ENCODE measurements around the gene CC2D1A. TPM values are rescaled to one million over a fixed set of nuclear protein-coding genes. Genes with fewer than 3 reads are reported as not detected.

Gene CC2D1A
- total RNA-seq, 4 donors from 2014 or later, result 113 to 294 (median 177) TPM

DNA sequence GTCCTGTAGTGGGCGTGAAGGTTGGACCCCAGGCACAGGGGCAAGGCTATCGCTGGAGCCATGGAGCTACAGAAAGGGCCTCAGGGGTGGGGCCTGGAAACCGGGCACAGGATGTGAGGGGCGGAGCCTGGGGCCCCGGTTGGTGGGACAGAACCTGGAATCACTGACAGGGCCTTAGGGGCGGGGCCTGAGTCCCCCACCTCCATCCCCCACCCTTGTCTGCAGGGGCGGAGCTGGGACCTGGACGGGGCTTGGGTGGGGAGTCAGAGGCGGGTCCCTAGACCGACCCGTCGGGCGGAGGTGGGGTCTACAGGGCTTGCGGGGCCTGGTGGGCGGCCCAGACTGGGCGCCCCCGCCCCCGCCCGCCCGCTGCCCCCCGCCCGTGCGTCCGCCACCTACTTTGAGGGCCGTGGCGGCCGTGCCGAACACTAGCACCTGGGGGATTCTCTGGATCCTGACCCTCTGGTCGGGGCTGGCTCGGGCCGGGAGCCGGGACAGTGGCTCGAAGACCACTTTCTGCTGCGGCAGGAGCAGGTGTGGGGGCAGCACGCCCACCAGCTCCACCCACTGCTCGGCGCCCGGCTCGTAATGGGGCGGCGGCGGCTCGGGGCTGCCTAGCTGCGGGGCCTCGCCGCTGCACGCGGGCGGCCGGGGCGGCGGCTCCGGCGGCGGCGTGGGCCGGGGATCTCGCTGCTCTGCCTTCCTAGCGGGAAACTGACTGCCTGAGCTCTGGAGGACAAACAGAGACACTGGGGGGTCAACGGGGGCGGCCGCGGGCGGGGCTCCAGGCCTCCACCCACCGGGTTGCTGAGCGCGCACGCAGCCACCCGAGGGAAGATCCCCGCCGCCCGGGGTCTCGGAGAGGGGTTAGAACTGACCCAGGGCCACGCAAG lies 72.6 kb downstream of the CC2D1A start:
- no peaks in the 10 kb centered on the region for H3K36me3 ChIP-seq
- no peaks in the 10 kb centered on the region for H3K9me3 ChIP-seq
- intact Hi-C loops (cut with DNase I; ENCODE audit: low total_unique reads) (no loop called here), in situ Hi-C loops (cut with MboI; ENCODE audit: low pct_ligation_motif_present in 1 of 4, low pct_unique_long_range_greater_than_20kb in 1 of 4, low sequenced_read_pairs in 3 of 4) (no loop called here)
- H3K4me1 ChIP-seq, result peaks cover 5 to 15% (median 12%) of the 10 kb centered on the region in 4 donors
- no peaks in the 10 kb centered on the region for H3K27me3 ChIP-seq
- whole genome bisulfite sequencing, 2 donors (ENCODE audit: low coverage in 1 of 2), result 19% methylated on average over 43 of the region's 74 CpGs; no CpG with 5 or more reads in 1 of the 2 donors
- H3K27ac ChIP-seq, result peak overlapping the region; percentile 39 to 65 (median 43)
- H3K4me3 ChIP-seq, result peak overlapping the region; percentile 28 to 52 (median 38)
- peak; percentile 81 for DNase-seq
- TF ChIP-seq EP300 (IDR thresholded peaks at IDR 0.05; ENCODE audit: low read depth) (no peak), POLR2A (IDR thresholded peaks at IDR 0.05) (no peak), POLR2AphosphoS5 (IDR thresholded peaks at IDR 0.05) (no peak)
- TF ChIP-seq, protein P1, sequence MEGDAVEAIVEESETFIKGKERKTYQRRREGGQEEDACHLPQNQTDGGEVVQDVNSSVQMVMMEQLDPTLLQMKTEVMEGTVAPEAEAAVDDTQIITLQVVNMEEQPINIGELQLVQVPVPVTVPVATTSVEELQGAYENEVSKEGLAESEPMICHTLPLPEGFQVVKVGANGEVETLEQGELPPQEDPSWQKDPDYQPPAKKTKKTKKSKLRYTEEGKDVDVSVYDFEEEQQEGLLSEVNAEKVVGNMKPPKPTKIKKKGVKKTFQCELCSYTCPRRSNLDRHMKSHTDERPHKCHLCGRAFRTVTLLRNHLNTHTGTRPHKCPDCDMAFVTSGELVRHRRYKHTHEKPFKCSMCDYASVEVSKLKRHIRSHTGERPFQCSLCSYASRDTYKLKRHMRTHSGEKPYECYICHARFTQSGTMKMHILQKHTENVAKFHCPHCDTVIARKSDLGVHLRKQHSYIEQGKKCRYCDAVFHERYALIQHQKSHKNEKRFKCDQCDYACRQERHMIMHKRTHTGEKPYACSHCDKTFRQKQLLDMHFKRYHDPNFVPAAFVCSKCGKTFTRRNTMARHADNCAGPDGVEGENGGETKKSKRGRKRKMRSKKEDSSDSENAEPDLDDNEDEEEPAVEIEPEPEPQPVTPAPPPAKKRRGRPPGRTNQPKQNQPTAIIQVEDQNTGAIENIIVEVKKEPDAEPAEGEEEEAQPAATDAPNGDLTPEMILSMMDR (IDR thresholded peaks at IDR 0.05), result no peak

DNA sequence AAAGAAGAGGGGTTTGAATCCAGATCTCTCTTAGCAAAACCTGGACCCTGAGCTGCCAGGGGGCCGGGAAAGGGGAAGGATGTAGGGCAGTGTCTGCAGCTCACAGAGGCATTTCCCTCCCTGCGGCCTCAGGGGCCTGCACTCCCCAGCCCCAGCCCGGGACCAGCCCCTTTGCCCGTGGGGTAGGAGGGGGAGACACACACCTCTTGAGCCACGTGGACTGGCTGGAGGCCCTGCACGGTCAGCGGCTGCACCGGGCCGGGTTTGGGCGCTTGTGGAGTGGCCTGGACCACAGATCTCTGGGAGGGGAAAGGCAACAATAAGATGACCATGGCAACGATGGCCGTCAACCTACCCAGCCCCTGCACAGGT lies 73.2 kb downstream of the CC2D1A start:
- TF ChIP-seq, protein P1 (IDR thresholded peaks at IDR 0.05), result no peak
- TF ChIP-seq POLR2A (IDR thresholded peaks at IDR 0.05) (no peak), EP300 (IDR thresholded peaks at IDR 0.05; ENCODE audit: low read depth) (no peak), POLR2AphosphoS5 (IDR thresholded peaks at IDR 0.05) (no peak)
- WGBS, 2 donors (ENCODE audit: low coverage in 1 of 2), result 43% methylated on average over 12 of the region's 12 CpGs; no CpG with 5 or more reads in 1 of the 2 donors
- H3K4me3 ChIP-seq, result peak overlapping the region; percentile 28 to 52 (median 38)

DNA sequence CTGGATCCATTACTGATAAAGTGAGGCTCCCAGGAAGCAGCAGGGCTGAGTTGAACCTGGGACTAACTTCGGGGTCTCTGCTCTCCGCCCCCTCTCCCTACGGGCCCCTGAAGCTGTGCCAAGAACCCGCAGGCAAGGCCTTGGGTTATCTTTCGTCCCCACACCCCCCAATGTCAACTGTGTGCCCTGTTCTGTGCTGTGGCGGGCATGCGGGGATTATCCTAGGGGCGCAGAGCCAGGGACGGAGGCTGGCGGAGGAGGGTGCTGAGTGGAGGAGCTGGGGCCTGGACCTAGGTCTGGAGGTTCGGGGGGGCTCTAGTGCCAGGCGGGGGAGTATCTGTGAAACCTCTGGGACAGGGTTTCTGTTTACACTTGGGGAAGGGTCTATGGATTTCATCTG lies 73.7 kb downstream of the CC2D1A start:
- Histone ChIP-seq H3K36me3 (no peaks in the 10 kb centered on the region), H3K4me1 (peaks cover 5 to 15% (median 12%) of the 10 kb centered on the region in 4 donors), H3K27me3 (no peaks in the 10 kb centered on the region), H3K9me3 (no peaks in the 10 kb centered on the region), H3K4me3 (no peak overlapping the region), H3K27ac (no peak overlapping the region)
- TF ChIP-seq POLR2A (IDR thresholded peaks at IDR 0.05) (no peak), EP300 (IDR thresholded peaks at IDR 0.05; ENCODE audit: low read depth) (no peak), POLR2AphosphoS5 (IDR thresholded peaks at IDR 0.05) (no peak)
- TF ChIP-seq, protein P1 (IDR thresholded peaks at IDR 0.05), result no peak
- intact Hi-C loops (cut with DNase I; ENCODE audit: low total_unique reads) (no loop called here), in situ Hi-C loops (cut with MboI; ENCODE audit: low pct_ligation_motif_present in 1 of 4, low pct_unique_long_range_greater_than_20kb in 1 of 4, low sequenced_read_pairs in 3 of 4) (no loop called here)
- WGBS, 2 donors (ENCODE audit: low coverage in 1 of 2), result 78 to 90% methylated on average over 5 to 12 of the region's 12 CpGs
- no peak for DNase-seq

More for the DNA sequence above, 73.2 kb downstream of the CC2D1A start:
- Histone ChIP-seq H3K27me3 (no peaks in the 10 kb centered on the region), H3K9me3 (no peaks in the 10 kb centered on the region), H3K4me1 (peaks cover 5 to 15% (median 12%) of the 10 kb centered on the region in 4 donors), H3K36me3 (no peaks in the 10 kb centered on the region), H3K27ac (peak overlapping the region; percentile 39 to 65 (median 43))
- intact Hi-C loops (cut with DNase I; ENCODE audit: low total_unique reads) (no loop called here), in situ Hi-C loops (cut with MboI; ENCODE audit: low pct_ligation_motif_present in 1 of 4, low pct_unique_long_range_greater_than_20kb in 1 of 4, low sequenced_read_pairs in 3 of 4) (no loop called here)
- no peak for DNase-seq

DNA sequence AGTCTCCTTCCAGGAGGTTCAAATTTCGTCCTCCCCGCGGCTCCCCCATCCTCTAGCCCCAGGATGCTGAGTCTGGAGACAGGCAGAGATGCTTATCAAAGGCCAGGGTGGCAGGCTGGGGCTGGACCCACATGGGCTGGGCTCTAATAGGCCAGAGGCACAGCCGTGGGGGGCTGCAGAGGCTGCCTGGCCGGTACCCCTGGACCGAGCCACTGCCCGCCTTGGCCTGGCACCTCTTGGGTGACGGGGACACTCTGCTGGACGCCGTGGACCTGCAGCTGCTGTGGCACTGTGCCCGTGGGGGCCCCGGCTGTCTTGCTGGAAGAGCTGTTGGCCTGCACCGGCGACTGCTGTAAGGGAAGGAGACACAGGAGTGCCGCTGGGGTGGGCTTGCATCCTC lies 74.3 kb downstream of the CC2D1A start:
- no peak for TF ChIP-seq EP300 (IDR thresholded peaks at IDR 0.05; ENCODE audit: low read depth)
- no peak for TF ChIP-seq POLR2AphosphoS5 (IDR thresholded peaks at IDR 0.05)
- TF ChIP-seq POLR2A (IDR thresholded peaks at IDR 0.05), result no peak
- TF ChIP-seq, protein P1 (IDR thresholded peaks at IDR 0.05), result no peak
- 91% methylated on average over 5 of the region's 15 CpGs; no CpG with 5 or more reads in 1 of the 2 donors for WGBS, 2 donors (ENCODE audit: low coverage in 1 of 2)

More for the DNA sequence above, 74.3 kb downstream of the CC2D1A start:
- peaks cover 5 to 15% (median 12%) of the 10 kb centered on the region in 4 donors for H3K4me1 ChIP-seq
- H3K9me3 ChIP-seq, result no peaks in the 10 kb centered on the region
- H3K27ac ChIP-seq, result no peak overlapping the region
- intact Hi-C loops (cut with DNase I; ENCODE audit: low total_unique reads), result no loop called here
- no peak overlapping the region for H3K4me3 ChIP-seq
- in situ Hi-C loops (cut with MboI; ENCODE audit: low pct_ligation_motif_present in 1 of 4, low pct_unique_long_range_greater_than_20kb in 1 of 4, low sequenced_read_pairs in 3 of 4), result no loop called here
- H3K27me3 ChIP-seq, result no peaks in the 10 kb centered on the region
- DNase-seq, result no peak
- no peaks in the 10 kb centered on the region for H3K36me3 ChIP-seq
